HepG2 (cell line): ENCODE results near the gene NOL4L. TPM values are rescaled to one million over a fixed set of nuclear protein-coding genes. Genes with fewer than 3 reads are reported as not detected.
A peak's percentile ranks its signal among the peaks of the same experiment; 100 is the strongest.

Source experiments
- CENPT ChIP-seq: sonication (generic); formaldehyde crosslinking; IDR thresholded peaks from 2 replicates; pipeline ENCODE4 v1.8.0; 2022; ENCODE audit warnings: low read depth, mild to moderate bottlenecking, moderate library complexity, missing genetic modification reagents
- FOXK1 ChIP-seq: sonication (generic); formaldehyde crosslinking; IDR thresholded peaks from 2 replicates; pipeline ENCODE4 v1.4.0; 2020; ENCODE audit warnings: low read depth, missing genetic modification reagents, borderline replicate concordance
- HOXA7 ChIP-seq: sonication (generic); formaldehyde crosslinking; IDR thresholded peaks from 2 replicates; pipeline ENCODE4 v1.8.1; 2022; ENCODE audit warnings: mild to moderate bottlenecking, missing genetic modification reagents, moderate library complexity
- JARID2 ChIP-seq: sonication (generic); formaldehyde crosslinking; IDR thresholded peaks from 2 replicates; pipeline ENCODE4 v1.8.1; 2023; ENCODE audit warnings: missing genetic modification reagents, inconsistent platforms; ENCODE audit not compliant: insufficient replicate concordance
- KDM5A ChIP-seq: fragments of 200-600 bp; sonication (generic); IDR thresholded peaks from 2 replicates; pipeline ENCODE4 v1.7.0; 2018; ENCODE audit warnings: antibody characterized with exemption, mild to moderate bottlenecking, low read length, borderline replicate concordance
- KLF9 ChIP-seq: IDR thresholded peaks from 2 replicates; pipeline ENCODE4 v1.6.1; 2016; ENCODE audit warnings: low read depth
- PTBP1 ChIP-seq: fragments of 200-400 bp; formaldehyde crosslinking; IDR thresholded peaks from 2 replicates; pipeline ENCODE4 v1.6.1; 2018; ENCODE audit warnings: low read length, low read depth; ENCODE audit not compliant: poor library complexity, severe bottlenecking
- SMYD3 ChIP-seq: sonication (generic); formaldehyde crosslinking; IDR thresholded peaks from 2 replicates; pipeline ENCODE4 v1.8.1; 2023; ENCODE audit warnings: mild to moderate bottlenecking, missing genetic modification reagents
- SRF ChIP-seq: IDR thresholded peaks from 2 replicates; pipeline ENCODE4 v1.6.1; 2011; ENCODE audit warnings: mild to moderate bottlenecking, low read depth, low read length, moderate library complexity
- ZBTB1 ChIP-seq: sonication (generic); formaldehyde crosslinking; IDR thresholded peaks from 2 replicates; pipeline ENCODE4 v1.4.0; 2020; ENCODE audit warnings: missing genetic modification reagents, borderline replicate concordance
- ZBTB21 ChIP-seq: sonication (generic); formaldehyde crosslinking; IDR thresholded peaks from 2 replicates; pipeline ENCODE4 v1.4.0; 2020; ENCODE audit warnings: missing genetic modification reagents
- ZFP62 ChIP-seq: sonication (generic); formaldehyde crosslinking; IDR thresholded peaks from 2 replicates; pipeline ENCODE4 v1.4.0; 2020; ENCODE audit warnings: missing genetic modification reagents
- ZNF225 ChIP-seq: sonication (generic); formaldehyde crosslinking; IDR thresholded peaks from 2 replicates; pipeline ENCODE4 v1.4.0; 2020; ENCODE audit warnings: mild to moderate bottlenecking, missing genetic modification reagents
- ZNF567 ChIP-seq: sonication (generic); formaldehyde crosslinking; IDR thresholded peaks from 2 replicates; pipeline ENCODE4 v1.8.1; 2023; ENCODE audit warnings: mild to moderate bottlenecking, missing genetic modification reagents, borderline replicate concordance
- ZNF713 ChIP-seq: sonication (generic); formaldehyde crosslinking; IDR thresholded peaks from 2 replicates; pipeline ENCODE4 v1.4.0; 2020; ENCODE audit warnings: mild to moderate bottlenecking, missing genetic modification reagents
- polyA plus RNA-seq, 8 experiments: library from polyadenylated mRNA; depleted of rRNA in 3 of 8; stranded (reverse) in 7 of 8; unstranded in 1 of 8; fragments of >200 nt; fragmentation: Illumina TruSeq in 4 of 8; extraction: Trizol in 4 of 8; gene quantifications; 2 replicates each; pipeline versions ENCODE4 v1.2.1 to v1.2.3, GENCODE V29; 2011 to 2016; ENCODE audit warnings: low read depth in 4 of 8, missing spikeins in 1 of 8, mixed read lengths in 1 of 8; ENCODE audit not compliant: insufficient read depth in 1 of 8
- total RNA-seq, 5 experiments: library from RNA; depleted of rRNA; stranded (reverse); fragments of >200 nt; fragmentation: Illumina TruSeq; extraction: Trizol; gene quantifications; 2 replicates each; pipeline ENCODE4 v1.2.3, GENCODE V29; 2016; ENCODE audit warnings: low read depth in 1 of 5
- TF ChIP-seq, protein P1 (sequence below): sonication (generic); formaldehyde crosslinking; IDR thresholded peaks from 2 replicates; pipeline ENCODE4 v1.5.0; 2020; ENCODE audit warnings: mild to moderate bottlenecking, missing genetic modification reagents
- TF ChIP-seq, protein P2 (sequence below): sonication (generic); formaldehyde crosslinking; IDR thresholded peaks from 2 replicates; pipeline ENCODE4 v1.4.0; 2020; ENCODE audit warnings: missing genetic modification reagents
- TF ChIP-seq, protein P3 (sequence below): sonication (generic); formaldehyde crosslinking; IDR thresholded peaks from 2 replicates; pipeline ENCODE4 v1.5.0; 2020; ENCODE audit warnings: mild to moderate bottlenecking, missing genetic modification reagents, moderate library complexity
- TF ChIP-seq, protein P4 (sequence below): sonication (generic); formaldehyde crosslinking; IDR thresholded peaks from 2 replicates; pipeline ENCODE4 v1.4.0; 2020; ENCODE audit warnings: mild to moderate bottlenecking, missing genetic modification reagents
- TF ChIP-seq, protein P5 (sequence below): sonication (generic); formaldehyde crosslinking; IDR thresholded peaks from 2 replicates; pipeline ENCODE4 v1.4.0; 2020; ENCODE audit warnings: mild to moderate bottlenecking, missing genetic modification reagents

Gene NOL4L
- total and polyA plus RNA-seq, 2 of the 13 experiments (the other 11 are each of a cell fraction or from before 2014, with no cell fraction given): 16.6 to 35.4 TPM

DNA sequence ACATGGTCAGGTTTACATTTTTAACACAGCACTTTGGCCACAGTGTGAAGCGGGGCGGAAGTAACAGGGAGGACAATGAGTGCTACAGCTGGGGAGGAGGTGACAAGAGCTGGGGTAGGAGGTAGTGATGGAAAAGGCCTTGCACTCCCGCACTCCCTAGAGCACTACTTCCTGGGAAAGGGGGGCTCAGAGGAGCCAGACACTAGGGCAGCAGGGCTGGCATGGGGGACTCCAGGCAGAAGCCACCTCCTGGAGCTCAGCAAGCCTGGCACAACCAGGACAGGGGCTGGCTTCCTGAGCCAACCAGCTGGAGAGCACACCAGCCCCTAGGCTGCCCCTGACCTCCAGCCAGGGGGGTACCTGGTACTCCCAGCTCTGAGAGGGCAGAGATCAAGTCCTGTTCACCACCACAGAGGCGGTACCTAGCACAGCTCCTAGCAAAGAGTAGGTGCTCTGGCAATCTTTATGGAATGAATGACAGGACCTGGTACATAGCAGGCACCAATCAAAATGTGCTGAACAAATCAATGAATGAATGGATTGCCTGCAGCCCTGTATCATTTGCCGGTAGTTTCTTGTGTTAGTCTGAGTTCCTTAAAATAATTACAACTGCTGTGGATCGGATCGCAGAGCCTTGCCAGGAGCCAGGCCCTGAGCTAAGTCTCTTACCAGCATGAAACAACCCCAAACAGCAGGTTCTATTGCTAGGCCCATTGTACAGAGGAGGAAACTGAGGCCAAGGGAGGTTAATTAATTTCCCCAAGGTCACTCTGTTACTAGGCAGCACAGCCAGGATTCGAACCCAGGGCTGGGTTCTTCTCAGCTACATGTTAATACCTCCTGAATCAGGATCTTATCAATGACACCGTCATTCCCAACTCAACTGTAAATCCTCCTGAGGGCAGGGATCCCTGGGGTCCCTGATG lies 15.5 kb downstream of the NOL4L start (continued):
- TF ChIP-seq, protein P1, sequence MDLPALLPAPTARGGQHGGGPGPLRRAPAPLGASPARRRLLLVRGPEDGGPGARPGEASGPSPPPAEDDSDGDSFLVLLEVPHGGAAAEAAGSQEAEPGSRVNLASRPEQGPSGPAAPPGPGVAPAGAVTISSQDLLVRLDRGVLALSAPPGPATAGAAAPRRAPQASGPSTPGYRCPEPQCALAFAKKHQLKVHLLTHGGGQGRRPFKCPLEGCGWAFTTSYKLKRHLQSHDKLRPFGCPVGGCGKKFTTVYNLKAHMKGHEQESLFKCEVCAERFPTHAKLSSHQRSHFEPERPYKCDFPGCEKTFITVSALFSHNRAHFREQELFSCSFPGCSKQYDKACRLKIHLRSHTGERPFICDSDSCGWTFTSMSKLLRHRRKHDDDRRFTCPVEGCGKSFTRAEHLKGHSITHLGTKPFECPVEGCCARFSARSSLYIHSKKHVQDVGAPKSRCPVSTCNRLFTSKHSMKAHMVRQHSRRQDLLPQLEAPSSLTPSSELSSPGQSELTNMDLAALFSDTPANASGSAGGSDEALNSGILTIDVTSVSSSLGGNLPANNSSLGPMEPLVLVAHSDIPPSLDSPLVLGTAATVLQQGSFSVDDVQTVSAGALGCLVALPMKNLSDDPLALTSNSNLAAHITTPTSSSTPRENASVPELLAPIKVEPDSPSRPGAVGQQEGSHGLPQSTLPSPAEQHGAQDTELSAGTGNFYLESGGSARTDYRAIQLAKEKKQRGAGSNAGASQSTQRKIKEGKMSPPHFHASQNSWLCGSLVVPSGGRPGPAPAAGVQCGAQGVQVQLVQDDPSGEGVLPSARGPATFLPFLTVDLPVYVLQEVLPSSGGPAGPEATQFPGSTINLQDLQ (CRISPR knock-in tag): no peak
- TF ChIP-seq SRF (no peak), SMYD3 (CRISPR knock-in tag) (no peak), ZBTB21 (CRISPR knock-in tag) (no peak), ZNF567 (CRISPR knock-in tag) (no peak), ZBTB1 (no peak), KDM5A (no peak), FOXK1 (CRISPR knock-in tag) (no peak), ZNF713 (CRISPR knock-in tag) (no peak), KLF9 (no peak), PTBP1 (no peak), JARID2 (CRISPR knock-in tag) (no peak), HOXA7 (no peak), CENPT (CRISPR knock-in tag) (no peak), ZNF225 (CRISPR knock-in tag) (no peak), ZFP62 (CRISPR knock-in tag) (no peak)
- TF ChIP-seq, protein P2, sequence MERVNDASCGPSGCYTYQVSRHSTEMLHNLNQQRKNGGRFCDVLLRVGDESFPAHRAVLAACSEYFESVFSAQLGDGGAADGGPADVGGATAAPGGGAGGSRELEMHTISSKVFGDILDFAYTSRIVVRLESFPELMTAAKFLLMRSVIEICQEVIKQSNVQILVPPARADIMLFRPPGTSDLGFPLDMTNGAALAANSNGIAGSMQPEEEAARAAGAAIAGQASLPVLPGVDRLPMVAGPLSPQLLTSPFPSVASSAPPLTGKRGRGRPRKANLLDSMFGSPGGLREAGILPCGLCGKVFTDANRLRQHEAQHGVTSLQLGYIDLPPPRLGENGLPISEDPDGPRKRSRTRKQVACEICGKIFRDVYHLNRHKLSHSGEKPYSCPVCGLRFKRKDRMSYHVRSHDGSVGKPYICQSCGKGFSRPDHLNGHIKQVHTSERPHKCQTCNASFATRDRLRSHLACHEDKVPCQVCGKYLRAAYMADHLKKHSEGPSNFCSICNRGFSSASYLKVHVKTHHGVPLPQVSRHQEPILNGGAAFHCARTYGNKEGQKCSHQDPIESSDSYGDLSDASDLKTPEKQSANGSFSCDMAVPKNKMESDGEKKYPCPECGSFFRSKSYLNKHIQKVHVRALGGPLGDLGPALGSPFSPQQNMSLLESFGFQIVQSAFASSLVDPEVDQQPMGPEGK (CRISPR knock-in tag): peak; percentile 78; the same call in 1 of the 2 replicates
- TF ChIP-seq, protein P3, sequence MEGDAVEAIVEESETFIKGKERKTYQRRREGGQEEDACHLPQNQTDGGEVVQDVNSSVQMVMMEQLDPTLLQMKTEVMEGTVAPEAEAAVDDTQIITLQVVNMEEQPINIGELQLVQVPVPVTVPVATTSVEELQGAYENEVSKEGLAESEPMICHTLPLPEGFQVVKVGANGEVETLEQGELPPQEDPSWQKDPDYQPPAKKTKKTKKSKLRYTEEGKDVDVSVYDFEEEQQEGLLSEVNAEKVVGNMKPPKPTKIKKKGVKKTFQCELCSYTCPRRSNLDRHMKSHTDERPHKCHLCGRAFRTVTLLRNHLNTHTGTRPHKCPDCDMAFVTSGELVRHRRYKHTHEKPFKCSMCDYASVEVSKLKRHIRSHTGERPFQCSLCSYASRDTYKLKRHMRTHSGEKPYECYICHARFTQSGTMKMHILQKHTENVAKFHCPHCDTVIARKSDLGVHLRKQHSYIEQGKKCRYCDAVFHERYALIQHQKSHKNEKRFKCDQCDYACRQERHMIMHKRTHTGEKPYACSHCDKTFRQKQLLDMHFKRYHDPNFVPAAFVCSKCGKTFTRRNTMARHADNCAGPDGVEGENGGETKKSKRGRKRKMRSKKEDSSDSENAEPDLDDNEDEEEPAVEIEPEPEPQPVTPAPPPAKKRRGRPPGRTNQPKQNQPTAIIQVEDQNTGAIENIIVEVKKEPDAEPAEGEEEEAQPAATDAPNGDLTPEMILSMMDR (CRISPR knock-in tag): 0 out of 2 replicates have a peak, but pooled peaks have one; percentile 10
- TF ChIP-seq, protein P4, sequence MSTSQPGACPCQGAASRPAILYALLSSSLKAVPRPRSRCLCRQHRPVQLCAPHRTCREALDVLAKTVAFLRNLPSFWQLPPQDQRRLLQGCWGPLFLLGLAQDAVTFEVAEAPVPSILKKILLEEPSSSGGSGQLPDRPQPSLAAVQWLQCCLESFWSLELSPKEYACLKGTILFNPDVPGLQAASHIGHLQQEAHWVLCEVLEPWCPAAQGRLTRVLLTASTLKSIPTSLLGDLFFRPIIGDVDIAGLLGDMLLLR (CRISPR knock-in tag): no peak
- TF ChIP-seq, protein P5, sequence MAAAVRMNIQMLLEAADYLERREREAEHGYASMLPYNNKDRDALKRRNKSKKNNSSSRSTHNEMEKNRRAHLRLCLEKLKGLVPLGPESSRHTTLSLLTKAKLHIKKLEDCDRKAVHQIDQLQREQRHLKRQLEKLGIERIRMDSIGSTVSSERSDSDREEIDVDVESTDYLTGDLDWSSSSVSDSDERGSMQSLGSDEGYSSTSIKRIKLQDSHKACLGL: peak; percentile 26; the same call in 1 of the 2 replicates
